BLaER1 (cell line): Measurements from ENCODE around the gene KAZN.
A peak's percentile ranks its signal among the peaks of the same experiment; 100 is the strongest.

ENCODE experiments used
- H3K27ac ChIP-seq: shearing (Covaris generic); formaldehyde crosslinking; 2 replicates; pipeline ENCODE4 v1.8.1; 2022
- H3K27me3 ChIP-seq: shearing (Covaris generic); formaldehyde crosslinking; 2 replicates; pipeline ENCODE4 v1.8.1; 2022
- H3K36me3 ChIP-seq: shearing (Covaris generic); formaldehyde crosslinking; 2 replicates; pipeline ENCODE4 v1.8.1; 2022
- H3K4me1 ChIP-seq: shearing (Covaris generic); formaldehyde crosslinking; 2 replicates; pipeline ENCODE4 v1.8.1; 2022
- H3K4me2 ChIP-seq: shearing (Covaris generic); formaldehyde crosslinking; 2 replicates; pipeline ENCODE4 v1.8.1; 2022
- H3K4me3 ChIP-seq: shearing (Covaris generic); formaldehyde crosslinking; 2 replicates; pipeline ENCODE4 v1.8.1; 2022
- H3K9ac ChIP-seq: shearing (Covaris generic); formaldehyde crosslinking; 2 replicates; pipeline ENCODE4 v1.8.1; 2022
- H3K9me3 ChIP-seq: shearing (Covaris generic); formaldehyde crosslinking; 2 replicates; pipeline ENCODE4 v1.8.1; 2022
- H4K20me1 ChIP-seq: shearing (Covaris generic); formaldehyde crosslinking; 2 replicates; pipeline ENCODE4 v1.8.1; 2022
- Cebpa-rat ChIP-seq: shearing (Covaris generic); IDR thresholded peaks from 2 replicates; pipeline ENCODE4 v1.8.1; 2022

KAZN gene

GRCh38 chr1:14624941-14625340, 26.5 kb downstream of the KAZN start:
- no peak overlapping the region for H3K9ac ChIP-seq
- H3K9me3 ChIP-seq: no peaks in the 10 kb centered on the region
- H3K27ac ChIP-seq: no peak overlapping the region

GRCh38 chr1:14625572-14625971, 27.1 kb downstream of the KAZN start:
- no peak overlapping the region for H3K4me3 ChIP-seq
- no peak overlapping the region for H3K4me2 ChIP-seq
- H3K27ac ChIP-seq: no peak overlapping the region

More at GRCh38 chr1:14624941-14625340, 26.5 kb downstream of the KAZN start:
- no peak overlapping the region for H3K4me3 ChIP-seq
- H3K27me3 ChIP-seq: no peaks in the 10 kb centered on the region
- H3K4me2 ChIP-seq: no peak overlapping the region
- H3K4me1 ChIP-seq: peaks cover under 1% of the 10 kb centered on the region; the same call in 1 of the 2 replicates
- no peaks in the 10 kb centered on the region for H4K20me1 ChIP-seq
- H3K36me3 ChIP-seq: no peaks in the 10 kb centered on the region
- no peak for TF ChIP-seq Cebpa-rat

GRCh38 chr1:14625996-14626395, 27.5 kb downstream of the KAZN start:
- Histone ChIP-seq H3K4me3 (no peak overlapping the region), H3K27ac (no peak overlapping the region), H4K20me1 (no peaks in the 10 kb centered on the region), H3K27me3 (no peaks in the 10 kb centered on the region), H3K36me3 (no peaks in the 10 kb centered on the region), H3K4me1 (peaks cover 3% of the 10 kb centered on the region; the same call in 1 of the 2 replicates), H3K9ac (no peak overlapping the region), H3K9me3 (no peaks in the 10 kb centered on the region), H3K4me2 (no peak overlapping the region)
- TF ChIP-seq Cebpa-rat: no peak

More at GRCh38 chr1:14625572-14625971, 27.1 kb downstream of the KAZN start:
- H4K20me1 ChIP-seq: no peaks in the 10 kb centered on the region
- no peak overlapping the region for H3K9ac ChIP-seq
- no peaks in the 10 kb centered on the region for H3K9me3 ChIP-seq
- peaks cover 3% of the 10 kb centered on the region; the same call in 1 of the 2 replicates for H3K4me1 ChIP-seq
- TF ChIP-seq Cebpa-rat: no peak
- no peaks in the 10 kb centered on the region for H3K27me3 ChIP-seq
- no peaks in the 10 kb centered on the region for H3K36me3 ChIP-seq

GRCh38 chr1:14626869-14627607, 28.6 kb downstream of the KAZN start:
- Histone ChIP-seq H3K4me2 (no peak overlapping the region), H3K27me3 (no peaks in the 10 kb centered on the region), H3K4me1 (peaks cover 3% of the 10 kb centered on the region; the same call in 1 of the 2 replicates), H3K4me3 (no peak overlapping the region), H3K27ac (no peak overlapping the region), H3K36me3 (no peaks in the 10 kb centered on the region), H4K20me1 (no peaks in the 10 kb centered on the region), H3K9ac (no peak overlapping the region), H3K9me3 (no peaks in the 10 kb centered on the region)
- TF ChIP-seq Cebpa-rat: no peak

- no peak for TF ChIP-seq Cebpa-rat
- Histone ChIP-seq H3K27ac (no peak overlapping the region), H3K9me3 (no peaks in the 10 kb centered on the region), H4K20me1 (no peaks in the 10 kb centered on the region), H3K9ac (no peak overlapping the region), H3K4me3 (no peak overlapping the region), H3K4me2 (no peak overlapping the region), H3K36me3 (no peaks in the 10 kb centered on the region), H3K27me3 (no peaks in the 10 kb centered on the region), H3K4me1 (peaks cover 3% of the 10 kb centered on the region; the same call in 1 of the 2 replicates)
Measured at GRCh38 chr1:14627608-14628489, 29.4 kb downstream of the KAZN start.

GRCh38 chr1:14629363-14630014, 31.0 kb downstream of the KAZN start:
- Histone ChIP-seq H3K4me1 (peaks cover 9% of the 10 kb centered on the region), H3K4me2 (no peak overlapping the region), H3K9me3 (no peaks in the 10 kb centered on the region), H3K27ac (no peak overlapping the region), H3K27me3 (no peaks in the 10 kb centered on the region), H3K36me3 (no peaks in the 10 kb centered on the region), H3K9ac (no peak overlapping the region), H3K4me3 (no peak overlapping the region), H4K20me1 (no peaks in the 10 kb centered on the region)
- TF ChIP-seq Cebpa-rat: no peak

GRCh38 chr1:14630986-14631385, 32.5 kb downstream of the KAZN start:
- H3K27me3 ChIP-seq: no peaks in the 10 kb centered on the region
- no peaks in the 10 kb centered on the region for H4K20me1 ChIP-seq
- H3K4me1 ChIP-seq: peaks cover 18% of the 10 kb centered on the region
- no peak for TF ChIP-seq Cebpa-rat
- no peaks in the 10 kb centered on the region for H3K9me3 ChIP-seq
- no peak overlapping the region for H3K9ac ChIP-seq
- no peak overlapping the region for H3K4me2 ChIP-seq
- no peak overlapping the region for H3K4me3 ChIP-seq
- no peaks in the 10 kb centered on the region for H3K36me3 ChIP-seq
- no peak overlapping the region for H3K27ac ChIP-seq

GRCh38 chr1:14631421-14631820, 32.9 kb downstream of the KAZN start:
- Histone ChIP-seq H3K4me2 (no peak overlapping the region), H3K9ac (no peak overlapping the region), H3K4me1 (peaks cover 18% of the 10 kb centered on the region), H3K27ac (no peak overlapping the region), H3K36me3 (no peaks in the 10 kb centered on the region), H3K4me3 (no peak overlapping the region), H4K20me1 (no peaks in the 10 kb centered on the region), H3K27me3 (no peaks in the 10 kb centered on the region), H3K9me3 (no peaks in the 10 kb centered on the region)
- no peak for TF ChIP-seq Cebpa-rat

GRCh38 chr1:14634486-14634885, 36.0 kb downstream of the KAZN start:
- peaks cover 18% of the 10 kb centered on the region for H3K4me1 ChIP-seq
- no peaks in the 10 kb centered on the region for H3K36me3 ChIP-seq
- peak overlapping the region; percentile 60 for H3K4me2 ChIP-seq
- H3K27ac ChIP-seq: no peak overlapping the region
- H3K27me3 ChIP-seq: no peaks in the 10 kb centered on the region
- H3K9ac ChIP-seq: no peak overlapping the region
- no peaks in the 10 kb centered on the region for H3K9me3 ChIP-seq
- no peak for TF ChIP-seq Cebpa-rat
- H4K20me1 ChIP-seq: no peaks in the 10 kb centered on the region
- H3K4me3 ChIP-seq: no peak overlapping the region
